CD14-positive monocyte (primary cell): ENCODE results near the gene MECP2. TPM values are rescaled to one million over a fixed set of nuclear protein-coding genes. Genes with fewer than 3 reads are reported as not detected.

Experiments
- DNase-seq, 3 donors: peaks; one replicate each; pipeline ENCODE4 v3.0.0-alpha.2; 2011 to 2022
- H2AFZ ChIP-seq: 2 replicates; pipeline ENCODE4 v1.6.0; 2012; ENCODE audit warnings: mild to moderate bottlenecking, low read depth, low read length, inconsistent platforms; ENCODE audit not compliant: insufficient read depth, poor library complexity, severe bottlenecking
- H3K27ac ChIP-seq, 2 donors: 1 replicate in 1 of 2; 2 replicates in 1 of 2; pipeline ENCODE4 v1.5.1; 2012 to 2013; ENCODE audit warnings: low read length in 2 of 2, control low read depth in 1 of 2, inconsistent platforms in 1 of 2, low read depth in 1 of 2, mild to moderate bottlenecking in 1 of 2
- H3K27me3 ChIP-seq, 2 donors: one replicate each; pipeline versions ENCODE4 v1.6.0 to v1.6.1; 2011 to 2013; ENCODE audit warnings: low read length in 2 of 2; ENCODE audit not compliant: control insufficient read depth in 2 of 2, insufficient read depth in 2 of 2
- H3K36me3 ChIP-seq, 2 donors: replicated peaks in 1 of 2; 1 replicate in 1 of 2; 2 replicates in 1 of 2; pipeline versions ENCODE4 v1.5.1 to v1.6.1; 2012 to 2013; ENCODE audit warnings: low read length in 2 of 2, control low read depth in 1 of 2, inconsistent platforms in 1 of 2, mild to moderate bottlenecking in 1 of 2; ENCODE audit not compliant: insufficient read depth in 2 of 2, control insufficient read depth in 1 of 2
- H3K4me1 ChIP-seq, 2 donors: 1 replicate in 1 of 2; 2 replicates in 1 of 2; pipeline versions ENCODE4 v1.5.1 to v1.6.1; 2012 to 2013; ENCODE audit warnings: low read length in 2 of 2, control low read depth in 1 of 2, inconsistent platforms in 1 of 2, mild to moderate bottlenecking in 1 of 2, moderate library complexity in 1 of 2; ENCODE audit not compliant: insufficient read depth in 2 of 2, control insufficient read depth in 1 of 2
- H3K4me2 ChIP-seq: replicated peaks from 2 replicates; pipeline ENCODE3; 2012; ENCODE audit warnings: low read length, moderate library complexity, mild to moderate bottlenecking; ENCODE audit not compliant: poor library complexity, severe bottlenecking; ENCODE audit errors: extremely low read depth
- H3K4me3 ChIP-seq, 3 experiments: fragments of 200-600 bp in 1 of 3; sonication (generic) in 1 of 3; replicated peaks in 1 of 3; 1 replicate in 2 of 3; 2 replicates in 1 of 3; pipeline ENCODE4 v1.5.1; 2011 to 2013; ENCODE audit warnings: low read length in 3 of 3, mild to moderate bottlenecking in 3 of 3, control low read depth in 2 of 3, low read depth in 2 of 3, inconsistent platforms in 1 of 3, moderate library complexity in 1 of 3
- H3K79me2 ChIP-seq: 2 replicates; pipeline ENCODE4 v1.6.0; 2012; ENCODE audit warnings: mild to moderate bottlenecking, control low read depth, inconsistent platforms, low read length, moderate library complexity; ENCODE audit not compliant: insufficient read depth
- H3K9ac ChIP-seq: 2 replicates; pipeline ENCODE4 v1.6.0; 2017; ENCODE audit warnings: low read length, mild to moderate bottlenecking; ENCODE audit not compliant: insufficient read depth, poor library complexity, severe bottlenecking
- H3K9me3 ChIP-seq, 2 donors: replicated peaks in 1 of 2; 1 replicate in 1 of 2; 2 replicates in 1 of 2; pipeline versions ENCODE4 v1.5.1 to v1.6.1; 2012 to 2013; ENCODE audit warnings: low read length in 2 of 2, control low read depth in 1 of 2; ENCODE audit not compliant: control insufficient read depth in 1 of 2, insufficient read depth in 1 of 2
- H4K20me1 ChIP-seq: 2 replicates; pipeline ENCODE4 v1.6.0; 2012; ENCODE audit warnings: mild to moderate bottlenecking, low read length, control low read depth, moderate library complexity; ENCODE audit not compliant: insufficient read depth
- H3K27ac Mint-ChIP-seq, 7 donors: one replicate each; pipeline ENCODE4 v1.8.0; 2020; ENCODE audit warnings: mild to moderate bottlenecking in 7 of 7, mixed read lengths in 7 of 7, moderate library complexity in 6 of 7, inconsistent platforms in 2 of 7
- H3K27me3 Mint-ChIP-seq, 3 donors: one replicate each; pipeline ENCODE4 v1.8.0; 2021 to 2022; ENCODE audit warnings: low read depth in 3 of 3, mild to moderate bottlenecking in 3 of 3, mixed read lengths in 3 of 3, moderate library complexity in 3 of 3, inconsistent platforms in 1 of 3
- H3K36me3 Mint-ChIP-seq, 2 donors: one replicate each; pipeline ENCODE4 v1.8.0; 2020; ENCODE audit warnings: mixed read lengths in 2 of 2, inconsistent platforms in 1 of 2, mild to moderate bottlenecking in 1 of 2
- H3K4me1 Mint-ChIP-seq: one replicate; pipeline ENCODE4 v1.8.0; 2020; ENCODE audit warnings: mild to moderate bottlenecking, mixed read lengths
- H3K4me3 Mint-ChIP-seq, 2 donors: one replicate each; pipeline ENCODE4 v1.8.0; 2020; ENCODE audit warnings: mild to moderate bottlenecking in 2 of 2, mixed read lengths in 2 of 2, moderate library complexity in 1 of 2
- H3K9me3 Mint-ChIP-seq, 7 donors: one replicate each; pipeline ENCODE4 v1.8.0; 2020 to 2022; ENCODE audit warnings: mixed read lengths in 7 of 7, mild to moderate bottlenecking in 6 of 7, moderate library complexity in 6 of 7, inconsistent platforms in 2 of 7
- CTCF ChIP-seq: fragments of 200-600 bp; IDR thresholded peaks from one replicate; pipeline ENCODE4 v1.8.0; 2022; ENCODE audit warnings: antibody characterized with exemption, mild to moderate bottlenecking
- WGBS: methylation state at CpG from one replicate; pipeline ENCODE4 v1.1.5; 2013; ENCODE audit warnings: missing lambda C conversion rate; ENCODE audit not compliant: insufficient coverage; 5-methylcytosine and 5-hydroxymethylcytosine counted together
- intact Hi-C, 2 donors: fragments of 100-400 bp; cut with micrococcal nuclease; formaldehyde crosslinking; loops; one replicate each; pipeline versions ENCODE4 v1.15.0 to v1.15.1; 2023
- polyA plus RNA-seq, 3 donors: library from polyadenylated mRNA; depleted of rRNA in 1 of 3; unstranded in 2 of 3; stranded (reverse) in 1 of 3; fragments of 300-500 nt in 2 of 3; fragments of >200 nt in 1 of 3; fragmentation: Illumina TruSeq in 2 of 3; gene quantifications; 1 replicate in 2 of 3; 2 replicates in 1 of 3; pipeline ENCODE4 v1.2.3, GENCODE V29; 2012 to 2021

Gene MECP2
- polyA plus RNA-seq, 3 donors, result 5.2 to 21.2 (median 9.6) TPM

DNA sequence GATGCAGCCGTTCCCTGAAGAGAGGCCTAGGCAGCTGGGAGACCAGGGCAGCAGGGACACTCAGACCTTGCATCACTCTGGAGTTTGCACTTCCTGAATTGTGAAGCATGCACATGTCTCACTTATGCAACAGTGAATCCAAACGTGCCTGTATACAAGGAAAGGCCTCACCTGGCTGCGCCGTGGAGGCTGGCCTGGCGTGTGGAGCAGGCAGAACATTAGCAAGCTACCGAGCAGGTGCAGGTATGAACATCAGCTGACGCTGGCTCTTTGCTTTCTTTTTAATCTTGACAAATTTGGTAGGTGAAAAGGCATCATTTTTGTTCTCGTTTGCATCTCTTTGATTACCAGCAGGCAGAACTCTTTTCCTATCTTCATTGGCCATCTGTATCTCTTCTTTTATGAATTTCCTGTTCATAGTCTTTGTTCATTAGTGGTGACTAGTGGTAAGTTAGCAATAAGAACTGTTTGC is 40.7 kb downstream of the MECP2 start:
- peaks cover 0 to 5% (median 0%) of the 10 kb centered on the region in 7 donors for H3K9me3 Mint-ChIP-seq
- Histone ChIP-seq H3K9me3 (no peaks in the 10 kb centered on the region), H3K27ac (peak overlapping the region in 1 of 2 donors; percentile 49), H3K27me3 (peaks cover 0 to 30% of the 10 kb centered on the region in 2 donors), H3K4me3 (no peak overlapping the region), H3K79me2 (peaks cover 44% of the 10 kb centered on the region), H3K4me1 (peaks cover 8 to 20% of the 10 kb centered on the region in 2 donors), H3K4me2 (no peak overlapping the region), H3K36me3 (peaks cover 10 to 29% of the 10 kb centered on the region in 2 donors), H2AFZ (no peak overlapping the region), H3K9ac (no peak overlapping the region), H4K20me1 (peaks cover 61% of the 10 kb centered on the region)
- peaks cover 40% of the 10 kb centered on the region for H3K4me1 Mint-ChIP-seq
- peak overlapping the region in 6 of 7 donors; percentile 55 to 88 (median 67) for H3K27ac Mint-ChIP-seq
- H3K36me3 Mint-ChIP-seq, result peaks cover 37 to 39% of the 10 kb centered on the region in 2 donors
- no peak for TF ChIP-seq CTCF
- WGBS, result no CpG with 5 or more reads among the region's 8 CpGs
- intact Hi-C loops, result loop anchor here in 1 of 2 donors (5.0 kb wide), 1 partner anchor 40 kb away; the partner anchor contains the start of gene MECP2
- H3K4me3 Mint-ChIP-seq, result no peak overlapping the region
- peaks cover 0 to 29% (median 0%) of the 10 kb centered on the region in 3 donors for H3K27me3 Mint-ChIP-seq
- DNase-seq, result peak; percentile 63 to 84 (median 77)

GRCh38 chrX:154051201-154051810 is 46.2 kb downstream of the MECP2 start:
- Histone ChIP-seq H3K36me3 (peaks cover 22 to 55% of the 10 kb centered on the region in 2 donors), H3K9me3 (no peaks in the 10 kb centered on the region), H3K27ac (no peak overlapping the region), H4K20me1 (peaks cover 56% of the 10 kb centered on the region), H3K27me3 (peaks cover 0 to 14% of the 10 kb centered on the region in 2 donors), H2AFZ (no peak overlapping the region), H3K4me3 (no peak overlapping the region), H3K4me1 (peaks cover 0 to 2% of the 10 kb centered on the region in 2 donors), H3K9ac (no peak overlapping the region), H3K4me2 (no peak overlapping the region), H3K79me2 (peaks cover 40% of the 10 kb centered on the region)
- 0% methylated on average over 1 of the region's 8 CpGs for WGBS
- peaks cover 11% of the 10 kb centered on the region for H3K4me1 Mint-ChIP-seq
- peak; percentile 47 to 57 (median 57) for DNase-seq
- peaks cover 0 to 39% (median 3%) of the 10 kb centered on the region in 3 donors for H3K27me3 Mint-ChIP-seq
- intact Hi-C loops, result loop anchor here in 1 of 2 donors (5.0 kb wide), 1 partner anchor 39 kb away; no protein-coding TSS in a partner anchor
- H3K9me3 Mint-ChIP-seq, result peaks cover 0 to 2% (median 0%) of the 10 kb centered on the region in 7 donors
- H3K27ac Mint-ChIP-seq, result peak overlapping the region in 6 of 7 donors; percentile 5 to 90 (median 73)
- peak; percentile 70 for TF ChIP-seq CTCF
- peaks cover 49 to 50% of the 10 kb centered on the region in 2 donors for H3K36me3 Mint-ChIP-seq
- no peak overlapping the region for H3K4me3 Mint-ChIP-seq
